ENCODE results near the gene OS9.

The OS9 gene

DNA sequence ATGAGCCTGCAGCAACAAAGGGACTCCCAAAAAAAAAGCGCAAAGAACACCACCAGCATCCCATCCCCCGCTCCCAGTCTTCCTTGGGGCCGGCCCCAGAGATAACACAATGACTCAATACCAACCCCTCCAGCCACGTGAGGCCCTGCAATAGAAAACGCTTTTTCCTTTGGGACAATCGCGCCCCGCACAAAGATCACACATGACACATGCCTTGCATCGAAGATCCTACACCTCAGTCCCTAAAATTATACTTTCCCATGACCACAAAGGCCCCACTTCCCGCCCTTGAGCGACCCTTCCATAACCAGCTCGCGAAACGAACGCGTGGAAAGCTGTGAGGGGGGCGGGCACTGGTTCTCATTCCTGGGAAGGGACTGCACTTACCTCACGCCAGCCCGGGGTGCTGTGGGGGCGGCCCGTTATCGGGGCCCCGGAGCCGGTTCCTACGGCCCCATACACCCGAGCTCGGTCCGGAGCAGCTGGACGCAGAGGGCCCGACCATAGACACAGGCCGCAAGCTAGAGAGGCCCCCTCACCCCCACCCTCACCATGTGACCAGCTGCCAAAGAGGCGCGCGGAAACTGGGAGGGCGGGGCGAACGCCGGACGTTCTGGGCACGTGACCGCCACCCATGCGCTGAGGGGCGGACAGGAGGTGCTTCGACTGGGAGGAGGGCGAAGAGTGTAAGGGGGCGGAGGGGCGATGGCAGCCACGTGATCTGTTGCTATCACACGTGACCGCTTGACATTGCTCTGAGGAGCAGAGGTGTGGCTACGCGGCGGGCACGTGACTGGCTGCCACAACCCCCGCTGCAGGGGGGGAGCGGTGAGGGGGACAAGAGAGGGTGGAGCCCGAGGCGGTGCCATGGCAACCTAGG lies 58.1 kb downstream of the OS9 start, which contains the start of gene CDK4:
Gene CDK4, minus strand, starts transcription at position 523 of the 880 bp plus-strand sequence. CDS start 593 bp downstream, outside the sequence.
- in situ Hi-C loops (cut with MboI; ENCODE audit: low sequenced_read_pairs): no loop called here

DNA sequence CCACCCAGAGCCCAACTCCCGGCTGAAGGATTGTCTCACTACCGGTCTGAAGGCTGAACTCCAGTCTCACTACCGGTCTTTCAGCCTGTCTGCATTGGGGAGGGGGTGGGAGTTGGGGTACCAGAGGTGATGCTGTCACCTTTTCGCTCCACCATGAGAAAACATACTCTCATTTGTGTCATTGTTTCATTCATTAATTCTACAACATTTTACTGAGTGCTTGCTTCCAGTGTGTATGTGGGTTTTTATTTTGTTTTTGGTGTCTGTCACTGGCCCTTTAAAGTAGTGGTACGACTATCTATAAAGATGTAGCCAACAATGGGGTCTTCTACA lies 58.7 kb downstream of the OS9 start:
- in situ Hi-C loops (cut with MboI; ENCODE audit: low sequenced_read_pairs): no loop called here

DNA sequence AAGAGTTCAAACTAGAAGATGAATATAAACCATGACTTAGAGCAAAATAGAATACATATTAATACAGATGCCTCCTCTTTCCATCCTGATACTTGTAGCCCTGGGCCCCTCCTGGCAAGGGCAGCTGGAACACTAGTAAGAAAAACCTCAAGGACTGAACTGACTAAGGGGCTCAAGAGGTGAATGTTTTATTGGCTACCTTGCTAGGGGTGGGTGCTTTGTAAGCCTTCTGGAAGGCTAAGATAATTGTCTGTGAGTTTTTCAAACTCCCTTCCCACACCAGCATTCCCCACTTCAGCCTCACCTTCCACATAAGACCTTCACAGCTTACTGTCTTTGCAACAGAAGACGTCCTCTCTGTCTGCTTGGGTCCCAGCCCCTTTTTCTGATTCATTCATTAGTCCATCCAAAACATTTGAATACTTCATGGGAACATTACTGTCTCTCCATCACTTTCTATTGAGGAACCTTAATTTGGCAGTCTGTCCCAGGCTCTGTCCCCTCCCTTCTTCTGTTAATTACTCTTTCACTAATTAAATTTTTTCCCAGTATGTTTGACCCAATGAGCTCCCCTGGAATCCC lies 59.9 kb downstream of the OS9 start:
- in situ Hi-C loops (cut with MboI; ENCODE audit: low sequenced_read_pairs): no loop called here

DNA sequence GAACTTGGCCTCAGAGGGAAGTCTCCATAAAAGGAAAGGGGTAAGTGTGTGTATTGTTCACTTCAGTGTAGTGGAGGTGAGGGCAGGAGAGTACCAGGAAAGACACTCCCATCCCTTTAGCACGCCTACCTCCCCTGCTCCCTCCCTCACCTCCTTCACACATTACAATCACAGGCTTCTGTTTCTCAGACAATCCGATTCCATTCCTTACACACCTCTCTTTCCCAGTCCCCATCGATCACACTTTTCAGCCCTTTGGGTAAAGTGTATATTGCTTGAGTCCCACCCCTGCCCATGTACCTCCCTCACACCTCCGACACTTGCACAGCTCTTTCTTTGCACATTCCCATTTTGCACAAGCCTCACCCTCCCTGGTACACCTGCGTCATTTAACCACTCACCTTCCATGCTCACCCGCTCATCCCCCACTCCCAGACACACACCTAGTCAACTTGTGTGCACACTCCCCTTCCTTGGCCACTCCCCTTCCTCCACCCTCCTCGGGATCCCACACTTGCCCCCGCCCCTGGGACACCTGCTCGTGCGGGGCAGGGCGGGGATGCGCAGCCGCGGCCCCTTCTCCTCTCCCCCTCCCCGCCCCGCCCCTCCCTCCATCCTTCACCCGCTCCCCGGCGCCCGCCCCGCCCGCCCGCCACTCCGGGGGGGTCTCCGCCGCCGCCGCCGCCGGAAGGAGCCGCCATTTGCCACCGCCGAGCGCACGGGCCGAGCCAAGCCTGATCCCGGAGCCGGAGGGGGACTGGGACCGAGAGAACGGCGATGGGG lies 60.7 kb downstream of the OS9 start, which contains the start of gene MARCHF9:
Gene MARCHF9, plus strand, starts transcription at position 693 of the 783 bp plus-strand sequence. CDS start 426 bp downstream, outside the sequence.
- in situ Hi-C loops (cut with MboI; ENCODE audit: low sequenced_read_pairs): no loop called here

DNA sequence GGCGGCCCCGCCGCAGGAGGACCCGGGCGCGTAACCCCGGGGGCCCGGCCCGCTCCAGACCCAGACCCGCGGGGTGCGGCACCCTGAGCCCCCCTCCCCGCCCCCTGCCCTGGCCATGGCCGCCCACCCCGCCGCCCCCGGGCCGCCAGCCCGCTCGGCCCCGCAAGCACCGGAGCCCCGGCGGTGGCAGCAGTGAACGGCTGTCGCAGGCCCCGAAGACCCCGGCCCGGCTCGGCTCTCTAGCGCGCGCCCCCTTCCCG lies 61.2 kb downstream of the OS9 start:
- in situ Hi-C loops (cut with MboI; ENCODE audit: low sequenced_read_pairs): no loop called here

DNA sequence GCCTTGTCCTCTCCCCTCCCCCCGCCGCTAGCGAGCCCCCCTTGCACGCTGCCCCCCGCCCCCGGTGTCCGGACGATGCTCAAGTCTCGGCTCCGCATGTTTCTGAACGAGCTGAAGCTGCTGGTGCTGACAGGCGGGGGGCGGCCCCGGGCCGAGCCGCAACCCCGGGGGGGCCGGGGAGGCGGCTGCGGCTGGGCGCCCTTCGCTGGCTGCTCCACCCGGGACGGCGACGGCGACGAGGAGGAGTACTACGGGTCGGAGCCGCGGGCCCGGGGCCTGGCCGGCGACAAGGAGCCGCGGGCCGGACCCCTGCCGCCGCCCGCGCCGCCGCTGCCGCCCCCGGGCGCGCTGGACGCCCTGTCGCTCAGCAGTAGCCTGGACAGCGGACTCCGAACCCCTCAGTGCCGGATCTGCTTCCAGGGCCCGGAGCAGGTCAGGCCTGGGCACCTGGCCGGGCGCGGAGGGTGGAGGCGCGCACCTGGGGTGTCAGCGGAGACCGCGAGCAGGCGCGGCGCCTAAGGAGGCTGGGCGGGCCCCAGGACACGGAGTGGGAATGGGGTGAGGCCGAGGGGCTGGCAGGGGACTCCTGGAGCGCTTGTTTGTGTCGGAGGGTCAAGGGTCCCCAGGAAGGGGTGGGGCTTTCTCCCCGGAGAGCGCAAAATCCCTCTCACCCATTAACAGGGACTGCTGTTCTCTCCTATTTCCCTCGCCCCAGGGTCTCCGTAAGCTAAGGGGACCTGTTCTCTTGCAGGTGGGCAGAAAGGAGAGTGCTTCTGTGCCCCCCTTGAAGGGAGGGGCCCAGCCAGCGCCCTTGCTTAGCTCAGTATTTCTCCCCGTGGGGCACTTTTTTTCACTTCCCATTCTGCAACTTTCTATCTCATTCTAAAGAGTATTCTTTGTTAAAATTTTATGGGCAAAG lies 61.8 kb downstream of the OS9 start:
- in situ Hi-C loops (cut with MboI; ENCODE audit: low sequenced_read_pairs): no loop called here

DNA sequence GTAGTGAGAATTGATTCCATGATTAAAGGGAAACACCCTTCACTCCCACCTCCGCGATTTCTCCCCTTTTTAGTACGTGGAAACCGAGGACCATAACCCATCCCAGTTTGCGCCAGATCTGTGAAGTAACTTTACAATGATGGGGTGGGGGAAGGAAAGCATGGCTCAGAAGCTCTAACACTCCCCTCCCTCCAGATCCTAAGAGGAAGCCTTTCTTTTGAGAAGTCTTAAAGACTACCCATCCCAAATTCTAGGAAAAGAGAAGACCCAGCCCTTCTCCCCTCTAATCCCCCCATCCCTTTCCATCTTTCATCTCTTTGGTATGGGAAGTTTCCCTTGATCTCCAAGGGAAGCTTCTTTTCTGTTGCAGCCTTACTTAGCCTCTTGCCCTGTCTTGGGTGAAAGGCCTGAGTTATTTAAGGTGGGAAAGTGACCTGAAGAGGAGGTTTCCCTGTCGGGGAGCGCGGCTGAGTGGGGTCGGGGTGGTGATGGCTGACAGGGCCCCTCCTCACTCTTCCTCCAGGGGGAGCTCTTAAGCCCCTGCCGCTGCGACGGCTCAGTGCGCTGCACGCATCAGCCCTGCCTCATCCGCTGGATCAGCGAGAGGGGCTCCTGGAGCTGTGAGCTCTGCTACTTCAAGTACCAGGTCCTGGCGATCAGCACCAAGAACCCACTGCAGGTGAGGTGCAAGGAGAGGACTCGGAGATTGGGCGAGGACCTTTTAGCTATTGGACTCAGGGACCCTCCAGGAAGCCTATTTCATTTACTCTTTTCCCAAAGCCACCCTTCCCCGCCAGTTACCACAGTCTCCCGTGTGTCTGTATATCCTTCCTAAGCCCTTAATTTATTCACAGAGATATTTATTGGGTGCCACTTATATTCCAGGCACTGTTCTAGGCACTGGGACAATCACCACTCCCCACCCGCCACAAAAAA lies 62.7 kb downstream of the OS9 start:
- in situ Hi-C loops (cut with MboI; ENCODE audit: low sequenced_read_pairs): no loop called here

DNA sequence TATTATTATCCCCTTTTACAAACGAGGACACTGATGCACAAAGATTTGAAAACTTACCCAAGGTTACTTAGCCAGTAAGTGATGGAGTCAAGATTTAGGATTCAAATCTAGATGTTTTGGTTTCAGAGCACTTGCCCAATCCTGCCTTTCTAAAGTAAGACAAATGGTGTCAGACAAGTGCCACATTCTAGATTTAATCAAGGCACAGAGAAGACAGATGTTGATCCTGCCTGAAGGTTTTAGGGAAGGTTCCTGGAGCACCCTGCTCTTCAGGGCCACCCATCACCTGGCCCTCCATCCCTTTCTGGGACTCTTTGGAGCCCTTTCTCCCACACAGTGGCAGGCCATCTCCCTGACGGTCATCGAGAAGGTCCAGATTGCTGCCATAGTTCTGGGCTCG lies 63.8 kb downstream of the OS9 start:
- in situ Hi-C loops (cut with MboI; ENCODE audit: low sequenced_read_pairs): no loop called here

DNA sequence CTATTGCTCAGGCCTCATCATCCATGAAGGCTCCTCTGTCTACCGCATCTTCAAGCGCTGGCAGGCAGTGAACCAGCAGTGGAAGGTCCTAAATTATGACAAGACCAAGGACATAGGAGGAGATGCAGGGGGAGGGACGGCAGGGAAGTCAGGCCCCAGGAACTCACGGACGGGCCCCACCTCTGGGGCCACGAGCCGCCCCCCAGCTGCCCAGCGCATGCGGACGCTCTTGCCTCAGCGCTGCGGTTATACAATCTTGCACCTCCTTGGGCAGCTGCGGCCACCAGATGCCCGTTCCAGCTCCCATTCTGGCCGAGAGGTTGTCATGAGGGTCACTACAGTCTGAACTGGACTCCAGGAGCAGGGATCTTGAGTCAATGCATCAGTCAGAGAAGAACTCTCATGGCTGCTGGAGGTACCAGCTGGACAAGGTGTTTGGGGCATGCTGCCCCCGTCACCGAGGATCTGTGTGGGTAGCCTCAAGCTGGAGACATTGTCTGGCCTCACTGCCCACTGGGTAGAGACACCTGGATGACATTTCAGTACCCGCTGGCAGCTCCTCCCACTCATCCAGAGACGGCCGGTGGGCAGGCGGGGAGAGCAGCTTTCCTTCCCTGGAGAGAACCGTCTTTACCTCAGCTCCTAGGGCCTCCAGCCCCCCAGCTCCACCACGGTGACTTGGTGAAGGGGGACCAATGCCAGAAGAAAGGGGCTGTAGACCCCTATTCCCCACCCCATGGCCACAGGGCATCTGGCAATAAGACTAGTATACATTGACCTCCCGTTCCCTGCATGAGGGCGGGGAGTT lies 64.8 kb downstream of the OS9 start:
- in situ Hi-C loops (cut with MboI; ENCODE audit: low sequenced_read_pairs): no loop called here

DNA sequence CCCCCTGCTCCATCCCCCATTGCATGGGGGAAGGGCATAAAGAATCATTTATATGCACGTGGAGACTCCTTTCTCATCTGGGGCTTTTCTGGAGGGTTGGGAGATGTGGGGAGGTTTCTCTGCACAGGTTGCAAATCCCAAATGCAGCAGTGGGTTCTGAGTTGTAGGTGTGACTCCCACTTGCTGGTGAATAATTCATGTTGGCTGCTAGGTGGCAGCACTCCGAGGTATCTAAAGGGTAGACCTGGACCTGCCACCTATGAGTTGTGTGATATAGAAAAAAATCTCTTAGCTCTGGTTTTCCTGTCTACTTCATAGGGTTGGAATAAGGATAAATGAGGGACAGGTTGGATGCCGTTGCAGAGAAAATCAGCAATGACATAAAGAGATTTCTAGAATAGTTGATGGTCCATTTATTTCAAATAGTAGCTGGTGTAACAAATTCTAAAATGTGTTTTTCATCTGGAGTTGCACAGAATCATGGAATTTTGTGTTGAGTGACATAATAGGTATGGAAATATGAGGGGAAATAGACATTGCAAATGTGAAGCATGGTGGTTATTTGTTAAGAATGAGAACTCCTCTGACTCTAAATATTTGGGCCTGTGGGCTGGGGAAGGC lies 65.5 kb downstream of the OS9 start:
- in situ Hi-C loops (cut with MboI; ENCODE audit: low sequenced_read_pairs): no loop called here

DNA sequence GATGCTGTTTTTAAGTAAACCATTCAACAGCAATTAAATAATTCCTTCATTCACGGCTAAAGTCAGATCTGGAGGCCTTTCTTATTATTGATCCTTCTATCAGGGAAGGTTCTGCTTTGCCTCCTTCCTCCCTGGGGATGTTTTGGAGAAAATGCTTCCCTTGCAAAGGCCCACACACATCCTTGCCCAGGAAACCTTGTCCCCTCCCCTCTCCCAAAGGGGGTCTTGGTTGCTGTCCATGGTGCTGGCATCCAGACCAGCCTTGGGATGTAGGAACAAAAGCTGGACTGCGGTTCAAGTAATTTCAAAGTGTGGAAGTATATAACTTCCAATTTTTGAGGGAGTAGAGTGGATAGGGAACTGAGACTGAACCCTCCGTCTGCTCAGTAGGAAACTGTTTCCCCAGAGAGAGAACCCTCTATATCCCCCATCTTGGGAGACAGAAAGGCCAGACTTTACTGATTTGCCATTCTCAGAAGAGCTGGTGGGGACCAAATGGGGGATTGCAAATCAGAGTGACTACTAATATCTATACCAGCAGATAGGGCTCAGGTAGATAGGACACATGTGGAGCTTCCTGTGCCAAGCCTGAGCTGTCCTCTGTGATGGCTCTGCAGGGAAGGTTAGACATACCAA lies 66.5 kb downstream of the OS9 start:
- in situ Hi-C loops (cut with MboI; ENCODE audit: low sequenced_read_pairs): no loop called here

DNA sequence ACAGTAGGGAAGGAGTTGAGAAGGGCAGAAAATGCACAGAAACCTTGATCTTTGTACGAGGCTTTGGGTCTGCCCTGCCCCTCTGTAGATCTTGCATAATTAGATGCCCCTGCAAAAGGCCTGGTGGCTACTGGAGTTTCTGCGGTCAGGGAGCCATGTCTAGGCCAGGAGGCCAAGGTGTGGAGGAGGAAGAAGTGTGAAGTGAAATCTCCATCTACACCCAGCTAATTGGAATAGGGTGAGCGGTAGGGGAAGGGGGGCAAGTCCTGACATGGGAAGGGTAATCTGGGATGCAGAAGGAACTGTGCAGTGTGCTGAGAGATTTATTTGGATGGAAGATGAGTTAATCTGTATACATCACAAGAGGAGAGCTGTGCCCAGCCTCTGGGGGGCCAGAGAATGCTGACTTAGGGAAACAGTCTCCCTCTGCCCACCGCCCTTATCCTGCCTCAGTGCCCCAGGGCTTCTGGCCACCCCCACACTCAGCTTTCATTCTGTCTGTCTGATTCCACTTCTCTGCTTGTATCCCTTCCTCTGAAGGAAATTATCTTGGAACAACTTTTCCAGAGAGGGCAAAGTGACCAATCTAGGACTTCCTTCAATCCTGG lies 67.6 kb downstream of the OS9 start:
- in situ Hi-C loops (cut with MboI; ENCODE audit: low sequenced_read_pairs): no loop called here

DNA sequence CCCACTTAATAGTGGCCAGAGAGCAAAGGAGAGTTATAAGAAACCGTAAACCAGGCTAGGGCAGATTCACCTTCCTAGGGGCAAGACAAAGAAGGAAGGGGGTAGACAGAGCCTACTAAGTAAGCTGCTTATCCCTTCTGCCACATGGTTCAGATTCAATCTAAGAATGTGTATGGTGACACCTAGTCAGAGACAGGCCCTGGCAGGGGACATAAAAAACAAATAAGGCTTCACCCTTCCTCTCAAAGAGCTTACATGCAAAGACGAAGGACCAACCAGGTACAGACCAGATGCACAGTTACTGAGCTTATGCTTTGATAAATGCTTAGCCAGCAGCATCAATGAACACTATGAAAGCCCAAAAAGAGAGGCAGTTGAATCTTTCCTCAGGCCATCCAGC lies 68.5 kb downstream of the OS9 start:
- in situ Hi-C loops (cut with MboI; ENCODE audit: low sequenced_read_pairs): no loop called here

DNA sequence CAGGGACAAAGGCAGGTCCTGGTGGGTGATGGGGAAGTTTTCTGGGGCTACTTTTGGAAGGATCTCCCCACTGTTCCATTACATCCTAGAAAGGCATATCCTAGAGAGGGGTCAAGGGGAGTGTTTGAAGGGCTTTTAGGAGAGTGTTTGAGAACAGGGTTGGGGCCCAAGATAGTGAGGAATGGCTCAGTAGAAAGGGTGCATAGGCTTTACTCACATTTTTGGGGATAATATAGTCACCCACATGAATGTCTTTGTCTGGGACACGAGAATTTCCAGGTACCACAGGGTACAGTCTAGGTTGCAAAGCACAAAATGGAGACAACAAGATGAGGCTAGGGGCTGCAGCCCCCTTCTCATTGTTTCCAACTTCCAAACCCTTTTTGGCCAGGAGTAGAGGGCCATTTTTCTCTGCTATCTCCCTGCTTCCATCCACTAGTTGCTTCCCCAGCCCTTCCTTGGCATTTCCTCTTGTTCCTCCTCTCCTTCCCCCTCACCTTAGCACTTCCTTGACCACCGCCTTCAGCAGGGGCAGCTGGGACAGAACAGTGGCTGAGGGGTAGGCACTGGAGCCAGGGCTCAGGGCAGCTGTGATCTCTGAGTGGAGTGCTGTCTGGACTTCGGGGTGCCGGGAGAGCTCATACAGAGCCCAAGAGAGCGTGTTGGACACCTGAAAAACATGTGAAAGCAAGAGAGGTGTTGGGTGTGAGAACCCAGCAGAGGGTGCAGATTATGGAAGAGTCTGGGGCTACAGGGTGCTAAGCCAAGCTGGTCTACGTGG lies 70.1 kb downstream of the OS9 start:
- in situ Hi-C loops (cut with MboI; ENCODE audit: low sequenced_read_pairs): no loop called here

DNA sequence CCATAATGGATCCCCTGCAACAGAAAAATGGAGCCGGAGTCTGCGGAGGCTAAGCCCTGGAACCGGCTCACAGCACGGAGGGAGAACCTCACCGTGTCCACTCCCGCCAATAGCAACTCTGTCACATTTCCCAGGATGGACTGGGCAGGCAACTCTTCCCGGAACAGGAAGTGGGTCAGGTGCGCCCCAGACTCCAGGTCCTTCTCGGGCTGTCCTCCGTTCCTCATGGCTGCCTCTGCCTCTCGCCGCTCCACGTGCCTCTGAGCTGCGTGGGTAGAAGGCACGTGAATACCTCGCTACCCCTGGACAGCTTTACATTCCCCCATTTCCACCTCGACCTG lies 70.7 kb downstream of the OS9 start:
- in situ Hi-C loops (cut with MboI; ENCODE audit: low sequenced_read_pairs): no loop called here

DNA sequence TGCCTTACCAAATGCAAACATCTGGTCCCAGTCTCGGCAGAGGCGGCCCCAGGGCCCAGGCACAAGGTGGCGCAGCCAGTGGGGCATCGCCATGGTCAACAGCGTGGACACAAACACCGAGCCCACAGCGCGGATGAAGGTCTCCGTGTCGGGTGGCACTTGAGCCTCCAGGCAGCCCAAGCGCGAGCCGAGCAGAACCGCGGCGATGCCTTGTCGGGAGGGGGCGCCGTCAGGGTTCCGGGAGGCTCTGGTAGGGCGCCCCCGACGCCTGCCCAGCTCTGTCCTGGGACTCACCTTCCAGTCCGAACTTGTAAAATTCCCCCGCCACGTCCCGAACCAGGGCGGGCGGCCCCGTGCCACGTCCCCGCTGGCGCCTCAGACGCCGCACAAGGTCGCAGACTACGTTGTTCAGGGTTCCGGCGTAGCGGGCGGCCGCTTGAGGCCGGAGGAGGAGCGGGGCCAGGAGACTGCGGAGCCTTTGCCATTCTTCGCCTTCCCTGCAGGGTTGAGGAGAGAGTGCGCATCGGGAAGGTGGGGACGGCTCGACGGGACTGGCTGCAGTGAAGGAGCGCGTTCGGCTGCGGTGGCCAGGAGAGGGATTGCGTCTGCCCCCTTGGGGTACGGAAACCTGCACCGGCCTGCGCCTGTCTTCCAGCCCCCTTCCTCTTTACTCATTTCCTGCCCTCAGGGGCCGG lies 71.2 kb downstream of the OS9 start:
- in situ Hi-C loops (cut with MboI; ENCODE audit: low sequenced_read_pairs): no loop called here
